ENCODE results near the gene ALDH1L1.

The ALDH1L1 gene

DNA sequence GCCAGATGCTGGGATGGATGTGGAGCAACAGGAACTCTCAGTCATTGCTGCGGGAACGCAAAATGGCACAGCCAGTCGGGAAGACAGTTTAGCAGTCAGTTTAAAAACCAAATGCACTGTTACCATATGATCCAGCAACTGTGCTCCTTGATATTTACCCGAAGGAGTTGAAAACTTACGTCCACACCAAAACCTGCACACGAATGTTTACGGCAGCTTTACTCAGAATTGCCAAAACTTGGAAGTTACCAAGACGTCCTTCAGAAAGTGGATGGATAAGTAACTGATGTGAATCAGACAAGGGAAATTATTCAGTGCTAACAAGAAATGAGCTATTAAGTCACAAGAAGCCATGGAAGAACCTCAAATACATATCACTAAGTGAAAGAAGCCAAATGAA, 60.4 kb downstream of the ALDH1L1 start:
- no peak for DNase-seq (ENCODE audit: low read depth)

DNA sequence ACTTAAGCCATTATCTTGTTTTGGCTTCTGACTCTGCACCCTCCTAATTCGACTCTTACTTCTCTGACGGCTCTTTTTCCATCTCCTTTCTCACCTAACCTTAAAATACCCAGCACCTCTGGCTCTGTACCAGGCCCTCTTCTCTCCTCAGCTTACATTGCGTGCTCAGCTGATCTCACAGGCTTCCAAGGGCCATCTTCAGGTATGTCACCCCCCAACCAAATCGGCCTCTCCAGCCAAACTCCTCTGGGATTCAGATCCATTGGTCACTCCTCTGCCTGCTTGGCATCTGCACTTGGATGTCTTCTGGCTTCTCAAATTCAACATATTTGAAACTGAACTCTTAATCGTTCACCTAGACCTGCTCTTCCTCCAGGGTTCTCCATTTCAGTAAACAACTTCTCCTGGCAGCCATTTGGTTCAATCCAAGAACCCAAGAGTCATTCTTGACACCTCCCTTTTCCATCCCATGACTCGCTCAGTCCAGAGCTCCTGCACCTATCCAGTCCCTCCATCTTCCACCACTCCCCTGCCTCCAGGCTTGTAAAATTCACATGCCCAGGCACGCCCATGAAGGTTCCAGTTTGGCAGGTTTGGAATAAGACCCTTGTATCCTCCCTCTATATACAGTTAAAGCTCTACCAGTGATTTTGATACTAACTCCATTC, 61.2 kb downstream of the ALDH1L1 start:
- no peak for DNase-seq (ENCODE audit: low read depth)

DNA sequence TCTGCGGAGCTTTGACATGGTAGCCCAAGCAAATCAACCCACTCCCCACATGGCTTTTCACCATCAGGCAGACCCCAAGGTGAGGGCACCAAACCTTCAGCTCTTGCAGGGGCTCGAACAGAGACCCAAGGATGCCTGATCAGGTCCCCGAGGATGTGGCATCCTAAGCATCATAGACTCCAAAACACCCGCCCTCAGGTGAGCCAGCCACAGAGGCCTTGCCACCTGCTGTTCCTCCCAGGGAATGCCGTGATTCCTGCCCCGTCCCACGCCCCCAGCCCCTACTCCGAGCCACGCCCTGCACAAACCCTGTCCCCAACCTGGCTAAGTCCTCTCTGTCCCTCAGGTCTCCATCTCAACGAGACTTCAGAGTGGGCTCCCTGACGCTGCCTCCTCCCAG, 61.8 kb downstream of the ALDH1L1 start:
- no peak for DNase-seq (ENCODE audit: low read depth)

DNA sequence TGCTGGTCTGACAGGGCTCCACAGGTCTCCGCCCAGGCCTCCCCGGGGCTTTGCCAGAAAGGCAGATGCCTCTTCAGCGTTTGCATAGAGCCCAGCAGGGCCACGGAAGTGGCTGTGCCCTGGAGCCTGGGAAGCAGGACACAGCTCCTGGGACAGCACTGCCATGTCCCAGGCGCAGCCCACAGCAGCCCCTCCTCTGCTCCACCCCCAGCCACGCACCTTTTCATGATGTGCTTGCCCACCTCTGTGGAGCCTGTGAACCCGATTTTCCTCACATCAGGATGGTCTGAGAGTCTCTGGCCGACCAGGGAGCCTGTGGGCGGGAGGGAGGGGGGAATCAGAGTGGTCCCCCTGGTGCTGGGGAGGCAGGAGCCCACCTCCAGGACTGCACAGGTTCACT, 62.6 kb downstream of the ALDH1L1 start:
- DNase-seq (ENCODE audit: low read depth), result no peak

DNA sequence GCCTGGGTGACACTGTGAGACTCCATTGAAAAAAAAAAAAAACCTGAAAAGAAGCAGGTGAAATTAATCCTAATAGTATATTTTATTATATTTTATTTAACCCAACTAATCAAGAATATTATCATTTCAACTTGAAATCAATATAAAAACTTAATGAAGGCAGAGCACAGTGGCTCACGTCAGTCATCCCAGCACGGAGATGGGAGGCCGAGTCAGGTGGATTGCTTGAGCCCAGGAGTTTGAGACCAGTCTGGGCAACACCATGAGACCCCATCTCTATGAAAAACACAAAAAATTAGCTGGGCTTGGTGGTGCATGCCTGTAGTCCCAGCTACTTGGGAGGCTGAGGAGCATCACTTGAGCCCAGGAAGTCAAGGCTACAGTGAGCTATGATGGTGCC, 63.2 kb downstream of the ALDH1L1 start:
- no peak for DNase-seq (ENCODE audit: low read depth)

DNA sequence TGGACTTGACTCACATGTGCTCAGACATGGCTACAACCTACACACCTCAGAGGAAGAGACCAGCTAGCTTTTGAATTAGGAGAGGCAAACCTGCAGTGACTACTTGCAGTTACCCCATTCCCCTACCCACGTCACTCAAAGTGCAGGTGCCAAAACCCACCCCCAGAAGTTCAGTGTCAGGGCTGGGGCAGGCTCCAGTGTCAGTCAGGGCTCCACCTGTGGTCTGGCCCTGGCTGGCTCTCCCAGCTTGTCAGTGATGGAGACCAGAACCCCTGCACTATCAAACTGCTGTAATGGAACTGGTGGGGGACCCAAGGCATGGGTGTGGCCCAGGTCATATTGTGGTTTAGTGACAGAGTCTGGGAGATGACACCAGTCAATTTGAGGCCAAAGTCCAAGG, 63.9 kb downstream of the ALDH1L1 start:
- no peak for DNase-seq (ENCODE audit: low read depth)

DNA sequence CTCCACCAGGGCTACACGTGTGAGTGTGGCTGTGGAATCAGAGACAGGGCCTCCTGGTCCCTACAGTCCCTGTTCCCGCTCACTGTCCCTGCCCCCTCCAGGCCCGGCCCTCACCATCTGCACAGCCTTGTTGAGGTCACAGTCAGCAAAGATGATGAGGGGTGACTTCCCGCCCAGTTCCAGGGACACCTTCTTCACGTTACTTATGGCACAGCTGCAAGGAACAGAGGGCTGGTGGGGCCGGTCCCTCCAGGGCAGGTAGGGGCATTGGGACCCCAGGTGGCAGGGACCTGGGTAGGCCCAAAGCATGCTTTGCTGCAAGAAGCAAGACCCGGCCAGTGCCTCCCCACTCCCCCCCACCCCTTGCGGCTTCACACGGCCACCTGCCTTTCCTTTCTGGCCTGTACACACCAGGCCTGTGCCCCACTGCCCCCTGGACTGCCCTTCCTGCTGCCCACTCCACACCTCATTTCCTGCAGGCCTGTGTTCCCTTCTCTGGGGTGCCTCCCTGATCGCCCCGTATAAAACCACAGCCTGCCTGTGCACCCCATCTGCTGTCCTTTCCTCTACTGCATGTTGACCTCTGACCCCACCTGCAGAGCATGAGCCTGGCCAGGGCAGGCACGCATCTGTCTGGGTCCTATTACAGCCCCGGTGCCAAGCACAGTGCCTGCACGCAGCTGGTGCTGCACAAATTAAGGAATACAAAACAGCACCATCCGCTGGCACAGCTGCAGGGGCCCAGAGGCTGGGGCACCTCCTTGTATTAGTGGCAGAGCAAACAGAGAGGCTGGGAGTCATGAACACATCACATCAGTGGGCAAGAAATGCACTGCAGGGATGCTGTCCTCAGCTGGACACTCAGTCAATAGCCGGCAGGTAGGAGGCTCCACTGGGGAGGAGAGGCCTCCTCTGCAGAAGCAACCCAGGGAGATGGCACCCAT, 65.7 kb downstream of the ALDH1L1 start:
- no peak for DNase-seq (ENCODE audit: low read depth)

DNA sequence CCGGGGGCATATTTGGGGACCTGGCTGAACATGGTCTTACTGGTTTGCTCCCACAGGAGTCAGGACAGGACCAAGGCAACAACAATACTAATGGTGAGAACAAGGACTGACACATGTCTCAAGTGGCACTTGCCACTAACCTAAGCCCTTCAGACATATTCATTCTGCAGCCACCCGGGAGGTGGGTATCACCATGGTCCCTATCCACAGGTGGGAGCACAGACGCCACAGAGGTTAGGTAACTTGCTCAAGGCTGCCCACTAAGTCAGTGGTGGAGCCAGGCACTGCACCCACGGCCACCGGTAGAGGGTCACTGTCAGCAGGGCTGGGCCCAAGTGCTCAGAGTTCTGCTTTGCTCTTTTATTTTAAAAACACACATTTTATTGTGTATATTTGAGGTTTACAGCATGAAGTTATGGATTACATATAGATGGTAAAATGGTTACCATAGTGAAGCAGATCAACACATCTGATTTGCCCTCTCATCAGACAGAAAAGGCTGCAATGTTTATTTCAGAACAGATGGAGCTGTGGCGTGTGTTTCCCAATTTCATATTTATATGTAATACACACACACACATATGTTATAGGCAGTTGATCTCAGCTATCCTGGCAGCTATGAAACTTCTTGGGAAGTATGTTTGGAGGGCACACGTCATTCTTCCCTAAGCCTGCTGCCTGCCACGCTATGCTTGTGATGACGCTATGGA, 66.5 kb downstream of the ALDH1L1 start:
- DNase-seq (ENCODE audit: low read depth), result peak; percentile 16

DNA sequence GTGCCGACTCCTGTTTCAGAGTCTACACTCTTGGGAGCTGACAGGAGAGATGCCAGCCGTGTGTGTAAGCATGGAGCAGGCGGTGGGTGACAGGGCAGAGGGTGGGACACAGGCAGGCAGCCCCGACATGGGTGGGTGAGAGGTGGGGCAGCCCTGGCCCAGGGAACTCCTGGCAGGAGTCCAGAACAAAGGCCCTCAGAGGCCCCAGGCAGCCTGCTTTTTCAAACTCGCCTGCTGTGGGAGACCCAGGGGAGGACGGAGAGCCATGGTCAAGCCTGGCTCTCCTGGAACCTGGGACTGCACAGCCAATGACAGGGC, 67.2 kb downstream of the ALDH1L1 start:
- DNase-seq (ENCODE audit: low read depth), result no peak

DNA sequence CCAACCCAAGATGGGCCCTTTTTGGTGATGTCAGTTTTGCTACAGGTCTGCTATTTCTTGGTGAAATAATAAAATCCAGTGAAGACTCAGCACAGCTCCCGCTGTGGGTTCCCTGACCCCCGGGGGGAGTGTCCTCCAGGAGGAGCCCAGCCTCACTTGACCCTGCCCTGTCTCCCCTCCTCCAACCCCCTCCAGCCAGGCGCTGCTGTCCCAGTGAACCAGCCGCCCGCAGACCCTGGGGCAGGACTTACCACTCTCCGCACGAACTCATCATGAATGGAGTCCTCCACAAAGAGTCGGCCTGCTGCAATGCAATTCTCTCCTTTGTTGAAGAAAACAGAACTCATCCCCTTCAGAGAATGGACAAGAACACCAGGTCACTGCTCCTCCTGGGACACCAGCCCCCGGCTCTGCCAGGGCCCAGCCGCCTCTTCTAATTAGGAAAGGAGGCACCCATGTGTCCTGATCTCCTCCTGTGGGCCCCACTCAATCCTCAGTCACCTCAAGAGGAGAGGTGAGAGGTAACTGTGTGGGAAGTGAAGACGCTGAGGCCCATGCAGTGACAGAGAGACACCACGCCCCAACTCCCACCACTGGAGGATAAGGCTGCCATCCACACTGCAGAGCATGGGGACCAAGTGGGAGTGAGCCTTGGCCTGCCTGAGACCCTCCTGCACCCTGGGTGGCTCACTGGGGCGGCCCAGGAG, 67.7 kb downstream of the ALDH1L1 start:
- no peak for DNase-seq (ENCODE audit: low read depth)

DNA sequence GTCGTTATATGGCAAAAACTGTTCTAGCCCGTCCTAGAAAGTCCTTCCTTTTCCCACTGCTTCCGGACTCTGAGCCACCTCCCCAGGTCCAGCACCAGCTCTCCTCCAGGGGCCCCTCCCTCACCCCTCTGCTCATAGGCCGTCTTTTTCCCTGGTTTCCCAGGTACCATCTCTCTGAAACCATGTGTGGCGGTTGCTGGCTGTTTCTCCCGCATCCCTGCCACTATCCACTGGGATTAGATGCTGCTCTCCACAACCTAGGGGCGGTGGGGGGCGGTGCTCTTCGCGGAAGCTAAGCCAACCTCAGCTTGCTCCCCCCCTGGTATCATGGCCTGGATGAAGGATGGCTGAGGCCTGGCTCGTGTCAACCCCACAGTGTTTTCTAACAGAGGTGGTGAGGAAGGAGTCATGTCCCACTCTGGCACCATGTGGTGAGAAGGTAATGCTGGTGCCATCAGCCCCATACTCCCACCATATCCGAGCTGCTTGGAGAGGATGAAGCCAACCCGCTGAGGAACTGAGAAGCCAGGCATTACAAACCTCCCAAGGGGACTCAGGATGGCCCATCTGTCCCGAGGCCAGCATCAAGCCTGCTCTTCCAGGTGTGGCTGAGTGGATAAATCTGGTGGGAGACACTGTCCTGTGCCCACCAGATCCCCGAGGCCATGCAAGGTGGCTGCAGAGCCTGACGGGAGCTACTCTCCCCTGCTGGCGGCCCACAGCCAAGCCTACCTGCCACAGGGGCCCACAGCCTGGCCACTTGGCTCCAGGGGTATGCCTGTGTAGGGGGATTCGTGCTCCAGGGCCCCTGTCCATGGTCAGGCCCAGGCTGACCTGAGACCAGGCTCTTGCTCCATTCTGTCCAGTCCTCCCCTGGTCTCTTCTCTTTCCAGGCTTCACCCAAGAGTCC, 68.6 kb downstream of the ALDH1L1 start:
- no peak for DNase-seq (ENCODE audit: low read depth)

DNA sequence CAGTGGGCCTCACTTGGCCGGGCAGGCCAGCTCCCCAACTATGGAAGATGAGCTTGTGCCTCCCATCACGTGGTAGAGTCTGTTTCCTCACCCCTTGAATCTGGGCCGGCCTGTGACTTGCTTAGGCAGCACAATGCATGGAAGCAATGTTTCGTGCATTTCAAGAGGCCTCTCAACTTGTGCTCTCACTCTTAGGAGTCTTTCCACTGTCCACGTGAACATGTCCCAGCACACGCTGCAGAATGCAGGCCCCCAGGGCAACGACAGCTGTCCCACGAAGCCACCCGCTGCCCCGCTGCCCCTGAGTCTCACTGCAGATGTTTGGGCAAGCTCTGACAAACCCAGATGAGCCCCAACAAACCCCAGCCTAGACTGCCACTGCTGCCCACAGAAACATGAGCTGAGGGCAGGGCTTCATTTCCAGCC, 69.2 kb downstream of the ALDH1L1 start:
- DNase-seq (ENCODE audit: low read depth), result no peak

DNA sequence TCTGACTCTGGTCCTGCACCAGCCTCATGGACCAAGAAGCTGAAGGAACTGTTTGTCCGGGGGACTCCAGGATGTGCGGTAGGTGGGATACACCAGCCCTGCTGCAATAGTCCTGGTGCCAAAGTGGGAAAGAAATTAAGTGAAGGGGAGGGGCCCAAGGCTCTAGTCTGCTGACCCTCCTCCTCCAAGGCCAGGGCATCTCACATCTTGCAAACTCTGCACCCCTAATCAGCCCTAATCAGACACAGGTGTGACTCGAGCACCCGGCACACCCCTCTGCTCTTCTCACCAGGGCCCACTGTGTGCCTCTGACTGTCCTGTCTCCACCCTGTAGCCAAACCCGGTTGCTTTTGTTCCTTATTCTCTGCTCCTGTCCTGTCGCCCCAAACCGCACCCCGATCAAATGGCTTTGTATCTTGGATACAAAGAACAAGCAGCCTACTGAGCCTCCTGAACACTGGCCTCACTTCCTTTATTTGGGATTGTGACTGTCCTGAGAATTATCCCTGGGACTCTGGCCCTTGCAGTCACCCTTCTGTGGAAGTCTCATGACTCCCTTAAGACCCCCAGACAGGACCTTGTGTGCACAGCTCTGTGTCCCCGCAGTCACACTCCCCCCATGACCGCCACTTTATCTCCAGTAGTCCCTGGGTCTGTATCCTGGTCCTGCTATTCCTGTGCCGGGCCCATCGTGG, 69.8 kb downstream of the ALDH1L1 start:
- DNase-seq (ENCODE audit: low read depth), result no peak

DNA sequence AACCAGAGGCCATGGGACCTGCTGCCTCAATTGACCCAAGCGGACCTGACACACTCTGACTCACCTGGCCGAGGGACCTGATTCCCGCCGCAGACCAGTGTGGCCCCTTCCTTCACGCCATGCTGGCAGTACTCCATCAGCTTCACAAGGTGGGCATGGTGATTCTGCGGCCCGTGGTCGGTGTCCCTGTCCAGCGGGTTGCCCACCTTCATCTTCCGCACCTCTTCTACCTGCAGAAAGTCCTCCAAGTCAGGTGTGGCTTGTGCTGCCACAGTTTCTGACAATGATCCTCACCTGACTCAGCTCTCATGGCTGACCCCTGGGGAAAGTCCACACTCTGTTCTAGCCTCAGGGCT, 70.5 kb downstream of the ALDH1L1 start:
- no peak for DNase-seq (ENCODE audit: low read depth)

DNA sequence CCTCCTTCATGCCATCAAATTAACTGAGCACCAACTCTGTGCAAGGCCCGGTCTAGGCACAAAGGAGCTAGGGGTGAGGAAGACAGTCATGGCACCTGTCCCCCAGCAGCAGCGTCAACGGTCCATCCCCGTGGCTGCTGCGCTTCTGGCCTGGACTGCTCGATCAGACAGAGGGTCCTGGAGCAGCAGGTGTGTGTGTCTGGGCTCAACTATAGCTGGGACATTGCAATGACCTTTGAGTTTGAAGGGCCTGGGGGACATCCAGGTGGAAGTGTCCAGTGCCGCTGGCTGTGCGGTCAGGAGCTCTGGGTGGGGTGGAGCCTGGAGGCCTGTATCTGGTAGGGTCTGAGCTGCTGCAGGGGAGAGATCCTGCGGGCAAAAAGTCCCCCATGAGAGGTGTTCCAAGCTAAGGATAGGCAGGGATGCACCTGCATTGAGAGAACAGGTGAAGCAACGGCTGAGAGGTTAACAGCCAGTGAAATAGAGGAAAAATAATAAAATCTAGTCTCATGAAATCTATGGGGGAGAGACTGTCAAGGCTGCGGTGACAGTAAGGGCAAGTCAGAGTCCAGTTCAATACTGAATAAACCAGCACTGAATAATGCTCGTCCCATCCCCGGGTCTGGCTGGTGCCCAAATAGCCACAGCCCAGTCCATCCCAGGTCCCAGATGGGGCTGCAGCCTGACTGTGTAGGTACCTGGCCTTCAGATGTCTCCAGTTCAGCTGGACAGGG, 71.1 kb downstream of the ALDH1L1 start:
- DNase-seq (ENCODE audit: low read depth), result no peak

DNA sequence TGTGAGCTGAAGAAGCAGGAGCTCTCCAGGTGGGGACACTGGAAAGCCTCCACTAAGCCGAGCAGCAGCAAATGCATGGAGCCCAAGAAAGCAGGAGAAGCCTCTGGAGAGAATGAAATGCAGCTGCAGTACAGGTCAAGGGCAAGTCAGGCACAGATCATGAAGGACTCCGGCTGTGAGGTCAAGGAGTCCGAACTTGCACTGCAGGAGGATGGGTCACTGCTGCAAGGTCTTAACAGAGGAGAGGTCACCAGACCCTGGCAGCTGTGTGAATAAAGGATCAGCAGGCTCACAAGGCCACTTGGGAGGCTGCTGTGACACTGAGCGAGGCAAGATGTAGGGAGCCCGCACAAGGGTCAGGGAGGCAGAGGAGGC, 71.7 kb downstream of the ALDH1L1 start:
- no peak for DNase-seq (ENCODE audit: low read depth)

DNA sequence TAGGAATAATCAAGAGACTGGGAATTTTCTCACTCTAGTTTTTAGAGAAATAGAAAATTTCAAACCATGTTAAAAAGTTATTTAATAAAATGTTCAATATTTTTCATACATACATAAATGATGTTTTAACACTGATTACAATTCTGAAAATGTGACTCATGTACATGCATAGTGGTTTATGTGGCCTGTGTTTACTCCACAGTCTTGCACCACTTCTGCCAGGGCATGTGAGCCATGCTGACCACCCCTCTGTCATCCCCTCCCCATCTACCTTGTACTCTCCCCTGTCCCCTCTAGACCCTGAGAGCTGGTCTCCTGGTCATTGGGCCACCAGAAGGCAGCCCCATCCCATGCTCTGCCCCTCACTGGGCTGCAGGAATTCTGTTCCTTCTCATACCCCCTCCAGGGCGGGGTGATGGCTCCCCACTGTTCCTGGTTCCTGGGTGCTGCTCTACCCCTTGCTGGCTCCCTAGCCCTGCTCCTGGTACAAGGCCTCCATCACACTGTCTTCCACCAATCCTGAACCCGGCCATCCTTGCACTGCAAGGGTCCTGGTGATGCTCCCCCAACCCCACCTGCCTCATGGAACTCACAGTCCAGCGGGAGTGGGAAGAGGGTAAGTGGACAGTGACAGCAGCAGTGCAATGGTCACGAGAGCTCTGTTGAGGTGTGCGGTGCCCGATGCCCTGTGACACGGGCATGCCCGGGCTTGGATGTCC, 72.3 kb downstream of the ALDH1L1 start:
- peak; percentile 22 for DNase-seq (ENCODE audit: low read depth)

DNA sequence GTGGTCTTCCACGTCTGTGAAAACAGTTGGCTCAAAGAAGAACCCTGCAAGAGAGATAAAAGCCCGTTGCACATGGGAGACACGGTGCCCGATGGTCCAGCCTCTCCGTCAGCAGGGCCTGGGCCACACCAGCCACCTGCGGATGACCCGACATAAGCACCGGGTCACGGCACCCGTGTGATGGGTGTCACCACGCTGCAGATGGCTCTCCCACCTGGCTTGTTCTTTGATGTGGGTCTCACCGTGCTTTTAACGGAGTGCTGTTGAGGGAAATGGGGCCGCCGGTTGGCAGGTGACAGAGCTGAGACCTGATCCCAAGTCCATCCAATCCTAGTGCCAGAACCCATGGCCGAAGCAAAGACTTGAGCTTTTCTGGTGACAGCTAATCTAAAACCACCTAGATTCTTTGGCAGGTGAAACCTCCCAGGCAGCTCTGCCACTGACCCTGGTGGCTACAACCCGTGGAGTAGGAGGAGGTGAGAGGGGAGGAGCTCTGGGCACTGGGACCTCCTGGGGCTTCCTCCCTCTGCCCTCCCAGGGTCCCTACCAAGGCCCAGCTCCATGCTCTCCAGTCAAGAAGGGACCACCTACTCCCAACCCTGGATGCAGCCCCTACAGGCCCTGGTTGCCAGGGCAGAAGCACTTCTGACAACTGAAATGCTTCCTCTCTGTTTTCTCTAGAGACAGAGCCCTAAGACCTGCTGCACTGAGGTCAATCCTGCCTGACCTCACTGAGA, 73.0 kb downstream of the ALDH1L1 start:
- DNase-seq (ENCODE audit: low read depth), result no peak

All from ELR (cell line).